SH-SY5Y (cell line): ENCODE measurements around the gene KERA.

Experiments
- GATA2 ChIP-seq: IDR thresholded peaks from 2 replicates; pipeline ENCODE4 v1.6.1; 2011; ENCODE audit warnings: mild to moderate bottlenecking, low read depth, low read length
- GATA3 ChIP-seq: IDR thresholded peaks from 2 replicates; pipeline ENCODE4 v1.6.1; 2011; ENCODE audit warnings: low read depth, mild to moderate bottlenecking, low read length, moderate library complexity

- TF ChIP-seq GATA2 (no peak), GATA3 (no peak)
Observed at GRCh38 chr12:91105807-91106206, 48.0 kb upstream of the KERA start.
